Right cardiac atrium (tissue), 5 donors: Measurements from ENCODE around the gene GRIK5. TPM values are rescaled to one million over a fixed set of nuclear protein-coding genes. Genes with fewer than 3 reads are reported as not detected.
"Not testable (repeated sequence)": the region's sequence is repeated elsewhere in the genome, so short reads cannot be mapped to it uniquely, and the experiment has no call there.

ENCODE experiments used
- ATAC-seq, 2 donors: fragments of 200-7000 bp; cut with Tn5 transposase; one replicate each; pipeline versions ENCODE4 v1.8.0 to v1.9.1; 2020; ENCODE audit warnings: moderate library complexity in 2 of 2, mild to moderate bottlenecking in 1 of 2
- DNase-seq, 3 donors: peaks; one replicate each; pipeline ENCODE4 v3.0.0-alpha.2; 2020
- H3K27ac ChIP-seq: one replicate; pipeline ENCODE4 v1.5.1; 2013; ENCODE audit warnings: mild to moderate bottlenecking, low read length, control low read depth, moderate library complexity
- H3K27me3 ChIP-seq: one replicate; pipeline ENCODE4 v1.6.1; 2013; ENCODE audit not compliant: control insufficient read depth, insufficient read depth
- H3K4me1 ChIP-seq: one replicate; pipeline ENCODE4 v1.6.1; 2013; ENCODE audit warnings: low read length; ENCODE audit not compliant: control insufficient read depth, insufficient read depth
- H3K4me3 ChIP-seq: one replicate; pipeline ENCODE4 v1.5.1; 2013; ENCODE audit warnings: low read length, control low read depth
- H3K9me3 ChIP-seq: one replicate; pipeline ENCODE4 v1.6.1; 2013; ENCODE audit warnings: low read length; ENCODE audit not compliant: control insufficient read depth
- WGBS: extraction: QIAGEN DNeasy Blood & Tissue Kit; methylation state at CpG from one replicate; pipeline ENCODE4 v1.1.7; 2013; 5-methylcytosine and 5-hydroxymethylcytosine counted together
- intact Hi-C, 4 donors: fragments of 100-400 bp; cut with DNase I; formaldehyde crosslinking; loops; one replicate each; pipeline versions ENCODE4 v1.11.0 to v1.14.0; 2022 to 2023
- polyA plus RNA-seq: library from polyadenylated mRNA; stranded (reverse); fragments of 200-250 nt; gene quantifications from one replicate; pipeline ENCODE4 v1.2.3, GENCODE V29; 2013
- total RNA-seq, 4 donors: library from RNA; stranded (reverse); fragmentation: NEBNext Ultra II Directional; extraction: Animal tissue kit (Norgen Biotek cat#: 25700); gene quantifications; one replicate each; pipeline ENCODE4 v1.2.1, GENCODE V29; 2021
- donor health status: healthy with polysubstance abuse.
- donor health status: DM: no; HTN: yes; CAD: no.
- donor health status: DM: no; HTN: no; CAD: no.
- donor health status: DM: no; HTN: yes; CAD: no; lungs with severe emphysema.
- donor health status: DM: yes; HTN: yes; CAD: no.

Gene GRIK5
- total and polyA plus RNA-seq, 5 donors = 8.9 to 18.3 (median 13.8) TPM

DNA sequence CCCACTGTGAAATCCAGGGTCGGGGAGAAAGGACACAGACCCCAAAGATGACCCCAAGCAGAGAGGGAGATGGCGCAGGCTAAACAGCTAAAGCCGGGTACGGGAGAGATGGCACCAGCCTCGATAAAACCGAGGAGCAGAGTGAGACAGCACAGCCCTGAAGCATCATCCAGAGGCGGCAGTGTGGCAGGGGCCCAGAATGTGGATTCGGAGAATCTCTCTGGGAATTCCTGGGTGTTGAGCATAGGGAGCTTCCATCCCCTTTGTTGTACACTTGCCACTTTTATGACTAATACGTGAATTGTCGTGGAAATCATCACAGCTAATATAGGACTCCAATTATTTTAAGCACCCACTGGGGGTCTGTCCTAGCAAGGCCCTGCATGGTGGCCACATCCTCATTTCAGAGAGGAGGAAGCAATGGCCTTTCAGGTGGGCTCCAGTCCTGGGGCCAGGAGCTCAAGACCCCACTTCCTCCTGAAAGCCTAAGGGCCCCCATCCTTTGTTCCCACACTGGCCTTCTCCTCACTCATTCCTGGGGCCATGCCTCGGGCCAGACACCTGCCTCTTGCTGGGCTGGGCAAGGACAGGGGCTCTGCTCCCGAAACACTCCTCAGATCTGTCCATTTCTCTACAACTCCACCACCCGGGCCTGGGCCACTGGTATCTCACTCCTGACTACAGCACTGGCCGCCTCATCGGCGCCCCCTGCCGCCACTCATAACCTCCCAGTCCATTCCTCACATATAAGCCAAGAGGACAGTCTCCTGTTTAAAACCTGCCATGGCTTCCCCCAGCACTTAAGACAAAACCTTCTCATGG lies 46.7 kb downstream of the GRIK5 start:
- no peak overlapping the region for H3K27ac ChIP-seq
- H3K9me3 ChIP-seq = no peaks in the 10 kb centered on the region
- no peaks in the 10 kb centered on the region for H3K27me3 ChIP-seq
- ATAC-seq (no peak), DNase-seq (no peak)
- intact Hi-C loops = no loop called here
- H3K4me3 ChIP-seq = no peak overlapping the region
- peaks cover 3% of the 10 kb centered on the region for H3K4me1 ChIP-seq
- 70% methylated on average over 17 of the region's 17 CpGs for WGBS

DNA sequence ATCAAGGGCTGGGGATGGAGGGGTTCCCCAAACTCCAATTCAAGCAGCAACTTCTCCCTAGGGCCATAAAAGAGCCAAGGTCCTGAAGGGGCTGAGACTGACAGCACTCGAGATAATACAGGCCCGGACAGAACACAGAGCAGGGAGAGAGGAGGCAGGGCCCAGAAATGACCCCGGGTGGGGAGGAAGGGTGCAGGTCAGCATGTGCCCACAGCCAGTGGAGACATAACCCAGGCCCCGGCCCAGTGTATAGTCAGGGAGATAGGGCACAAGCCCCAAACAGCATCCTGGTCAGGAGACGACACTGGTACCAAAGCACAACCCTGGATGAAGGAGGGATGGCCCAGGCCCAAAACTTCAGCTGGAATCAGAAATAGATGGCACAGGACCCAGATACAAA lies 47.4 kb downstream of the GRIK5 start:
- DNase-seq (no peak), ATAC-seq (no peak)
- WGBS = 57% methylated on average over 5 of the region's 5 CpGs
- Histone ChIP-seq H3K27me3 (no peaks in the 10 kb centered on the region), H3K27ac (no peak overlapping the region), H3K4me3 (no peak overlapping the region), H3K9me3 (no peaks in the 10 kb centered on the region), H3K4me1 (peaks cover 3% of the 10 kb centered on the region)
- intact Hi-C loops = no loop called here

GRCh38 chr19:42021185-42021584 lies 48.8 kb downstream of the GRIK5 start:
- H3K27me3 ChIP-seq = no peaks in the 10 kb centered on the region
- ATAC-seq (no peak), DNase-seq (no peak)
- 76% methylated on average over 15 of the region's 15 CpGs for WGBS
- H3K9me3 ChIP-seq = no peaks in the 10 kb centered on the region
- intact Hi-C loops = no loop called here
- no peak overlapping the region for H3K4me3 ChIP-seq
- peaks cover 3% of the 10 kb centered on the region for H3K4me1 ChIP-seq
- no peak overlapping the region for H3K27ac ChIP-seq

- Histone ChIP-seq H3K27me3 (no peaks in the 10 kb centered on the region), H3K27ac (no peak overlapping the region), H3K9me3 (no peaks in the 10 kb centered on the region), H3K4me1 (no peaks in the 10 kb centered on the region), H3K4me3 (no peak overlapping the region)
- intact Hi-C loops = no loop called here
- no peak for ATAC-seq
- 67% methylated on average over 11 of the region's 11 CpGs for WGBS
- DNase-seq = no peak
Measured at GRCh38 chr19:42018503-42019193, 51.4 kb downstream of the GRIK5 start.

- intact Hi-C loops = no loop called here
- ATAC-seq = no peak
- H3K27me3 ChIP-seq = no peaks in the 10 kb centered on the region
- 82% methylated on average over 8 of the region's 8 CpGs for WGBS
- DNase-seq = no peak
- H3K9me3 ChIP-seq = no peaks in the 10 kb centered on the region
- no peak overlapping the region for H3K4me3 ChIP-seq
- H3K27ac ChIP-seq = no peak overlapping the region
- H3K4me1 ChIP-seq = no peaks in the 10 kb centered on the region
Measured at GRCh38 chr19:42017040-42017439, 53.0 kb downstream of the GRIK5 start.

- ATAC-seq, H3K27ac ChIP-seq, H3K27me3 ChIP-seq, H3K9me3 ChIP-seq, DNase-seq, intact Hi-C loops, H3K4me1 ChIP-seq, H3K4me3 ChIP-seq: not testable (repeated sequence)
- 96% methylated on average over 3 of the region's 3 CpGs for WGBS
Measured at GRCh38 chr19:42012747-42013146, 57.3 kb downstream of the GRIK5 start.

DNA sequence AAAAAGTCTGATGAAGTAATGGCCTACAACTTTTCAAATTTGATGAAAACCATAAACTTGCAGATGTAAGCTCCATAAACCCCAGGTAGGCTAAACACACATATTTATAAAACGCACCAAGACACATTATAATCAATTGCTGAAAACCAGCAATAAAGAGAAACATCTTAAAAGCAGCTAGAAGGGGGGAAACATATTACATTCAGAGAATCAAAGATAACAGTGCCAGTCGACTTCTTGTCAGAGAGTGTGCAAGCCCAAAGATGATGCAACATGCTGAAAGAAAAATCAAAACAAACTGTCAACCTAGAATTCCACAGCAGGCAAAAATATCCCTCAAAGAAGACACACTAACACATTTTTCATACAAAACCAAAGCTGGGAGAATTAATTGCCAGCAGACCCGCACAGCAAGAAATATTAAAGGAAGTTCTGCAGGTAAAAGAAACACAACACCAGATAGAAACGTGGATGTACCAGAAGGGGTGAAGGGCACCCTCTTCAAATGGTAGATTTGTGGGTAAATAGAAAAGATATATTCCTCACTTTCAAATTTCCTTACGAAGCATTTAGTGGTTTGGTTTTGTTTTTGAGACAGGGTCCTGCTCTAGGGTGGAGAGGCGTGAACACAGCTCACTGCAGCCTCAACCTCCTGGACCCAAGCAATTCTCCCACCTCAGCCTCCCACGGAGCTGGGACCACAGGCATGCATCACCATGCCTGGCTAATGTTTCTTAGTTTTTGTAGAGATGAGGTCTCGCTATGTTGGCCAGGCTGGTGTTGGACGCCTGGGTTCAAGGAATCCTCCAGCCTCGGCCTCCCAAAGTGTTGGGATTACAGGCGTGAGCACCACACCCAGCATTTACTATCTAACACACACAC lies 59.5 kb downstream of the GRIK5 start:
- no peak for ATAC-seq
- intact Hi-C loops = no loop called here
- no peaks in the 10 kb centered on the region for H3K9me3 ChIP-seq
- H3K27ac ChIP-seq = no peak overlapping the region
- H3K4me1 ChIP-seq = no peaks in the 10 kb centered on the region
- WGBS = 80% methylated on average over 11 of the region's 11 CpGs
- no peaks in the 10 kb centered on the region for H3K27me3 ChIP-seq
- H3K4me3 ChIP-seq = no peak overlapping the region
- no peak for DNase-seq

DNA sequence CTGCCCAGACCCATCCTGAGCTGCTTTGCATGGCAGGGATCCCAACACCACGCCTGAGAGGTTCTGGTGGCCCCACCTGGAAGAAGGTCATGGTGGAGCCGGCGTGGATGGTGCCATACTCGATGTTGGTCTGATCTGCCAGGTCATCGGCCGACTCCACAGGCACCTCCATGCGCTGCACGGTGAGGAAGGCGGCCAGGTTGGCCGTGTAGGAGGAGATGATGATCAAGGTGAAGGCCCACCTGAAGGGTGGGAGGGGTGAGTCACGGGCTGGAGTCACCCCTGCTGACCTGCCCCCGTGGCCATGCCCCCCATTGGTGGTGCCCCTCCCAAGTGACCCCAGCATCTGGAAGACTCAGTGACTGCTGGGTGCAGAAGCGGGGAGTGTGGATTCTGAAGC lies 63.4 kb downstream of the GRIK5 start:
- H3K4me1 ChIP-seq = no peaks in the 10 kb centered on the region
- no peaks in the 10 kb centered on the region for H3K27me3 ChIP-seq
- intact Hi-C loops = no loop called here
- H3K4me3 ChIP-seq = no peak overlapping the region
- 91% methylated on average over 13 of the region's 13 CpGs for WGBS
- no peak overlapping the region for H3K27ac ChIP-seq
- H3K9me3 ChIP-seq = no peaks in the 10 kb centered on the region
- no peak for ATAC-seq
- no peak for DNase-seq

DNA sequence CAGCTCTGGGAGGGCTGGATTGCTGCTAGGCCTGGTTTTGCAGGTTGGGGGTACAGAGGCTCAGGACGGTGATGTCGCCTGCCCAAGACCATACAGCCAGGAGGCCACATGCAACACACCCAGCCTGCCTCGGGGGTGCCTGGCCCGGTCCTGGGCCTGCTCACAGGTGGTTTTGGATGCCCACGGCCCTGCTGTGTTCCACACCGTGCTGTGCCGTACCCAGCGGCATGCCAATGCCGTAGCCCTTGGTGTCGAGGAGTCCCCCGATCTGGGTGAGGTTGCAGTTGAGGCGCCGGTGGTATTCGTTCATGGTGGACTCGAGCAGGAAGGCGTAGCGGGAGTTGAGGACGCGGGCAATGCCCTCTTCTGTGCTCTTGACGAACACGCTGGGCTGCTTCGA lies 64.5 kb downstream of the GRIK5 start:
- Histone ChIP-seq H3K4me1 (no peaks in the 10 kb centered on the region), H3K4me3 (no peak overlapping the region), H3K27ac (no peak overlapping the region), H3K9me3 (no peaks in the 10 kb centered on the region), H3K27me3 (no peaks in the 10 kb centered on the region)
- no peak for DNase-seq
- no peak for ATAC-seq
- 93% methylated on average over 22 of the region's 22 CpGs for WGBS
- intact Hi-C loops = no loop called here

DNA sequence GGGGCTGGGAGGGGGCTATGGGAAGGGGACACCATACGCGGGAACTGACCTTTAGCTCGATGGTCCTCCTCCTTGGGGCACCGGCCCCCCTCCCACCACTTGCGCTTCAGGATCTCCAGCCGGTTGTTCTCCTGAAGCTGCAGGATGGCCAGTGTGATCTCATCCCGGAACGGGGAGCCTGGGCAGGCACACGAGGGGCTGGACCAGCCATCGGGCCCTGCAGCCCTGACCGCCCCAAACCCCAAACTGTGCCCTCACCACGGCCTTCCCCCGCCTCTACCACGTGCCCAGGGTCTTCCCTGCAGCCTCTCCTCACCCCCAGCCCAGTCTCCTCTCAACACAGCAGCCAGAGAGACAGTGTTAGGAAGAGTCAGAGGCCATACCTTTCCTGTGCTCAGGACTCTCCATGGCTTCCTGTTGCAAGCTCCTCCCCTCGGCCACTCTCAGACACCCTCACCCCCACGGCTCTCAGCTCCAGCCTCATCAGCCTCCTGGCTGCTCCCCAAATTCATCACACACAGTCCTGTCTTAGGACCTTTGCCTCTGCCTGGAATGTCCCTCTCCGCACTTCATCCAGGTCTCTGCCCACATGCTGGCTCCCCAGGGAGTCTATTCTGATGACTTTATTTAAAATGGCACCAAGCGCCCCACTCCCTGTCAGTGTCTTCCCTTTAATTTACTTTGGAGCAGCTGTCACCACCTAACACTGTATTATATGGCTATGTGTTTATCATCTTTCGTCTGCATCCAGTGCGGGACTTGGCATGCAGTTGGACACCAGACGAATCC lies 66.3 kb downstream of the GRIK5 start:
- no peak for DNase-seq
- no peak for ATAC-seq
- intact Hi-C loops = no loop called here

More for the DNA sequence above, 66.3 kb downstream of the GRIK5 start:
- Histone ChIP-seq H3K27me3 (no peaks in the 10 kb centered on the region), H3K27ac (no peak overlapping the region), H3K4me3 (no peak overlapping the region), H3K4me1 (no peaks in the 10 kb centered on the region), H3K9me3 (no peaks in the 10 kb centered on the region)
- WGBS = 71% methylated on average over 21 of the region's 21 CpGs
